GM12878 (cell line): ENCODE measurements around the gene FXYD4. TPM values are rescaled to one million over a fixed set of nuclear protein-coding genes. Genes with fewer than 3 reads are reported as not detected.

Experiments
- ATF2 ChIP-seq: IDR thresholded peaks from 2 replicates; pipeline ENCODE4 v1.6.1; 2012; ENCODE audit warnings: low read length, inconsistent platforms
- BCLAF1 ChIP-seq: fragments of 450-650 bp; IDR thresholded peaks from 2 replicates; pipeline ENCODE4 v1.6.1; 2017; ENCODE audit warnings: antibody characterized with exemption, mild to moderate bottlenecking, moderate library complexity
- BMI1 ChIP-seq: fragments of 450-650 bp; IDR thresholded peaks from 2 replicates; pipeline ENCODE4 v1.6.1; 2016; ENCODE audit warnings: mild to moderate bottlenecking, moderate library complexity, borderline replicate concordance
- ETV6 ChIP-seq, 2 experiments: fragments of 450-650 bp in 1 of 2; IDR thresholded peaks in 1 of 2; conservative IDR thresholded peaks in 1 of 2; 2 replicates each; pipeline ENCODE4 v1.6.1; 2014; ENCODE audit warnings: antibody characterized with exemption in 1 of 2, borderline replicate concordance in 1 of 2, low read depth in 1 of 2, mild to moderate bottlenecking in 1 of 2, moderate library complexity in 1 of 2
- FOS ChIP-seq: IDR thresholded peaks from 3 replicates; pipeline ENCODE4 v1.6.1; 2011; ENCODE audit warnings: borderline replicate concordance; ENCODE audit not compliant: insufficient read length; ENCODE audit errors: extremely low read depth
- FOXK2 ChIP-seq: fragments of 450-650 bp; IDR thresholded peaks from 2 replicates; pipeline ENCODE4 v1.6.1; 2017; ENCODE audit warnings: mild to moderate bottlenecking, moderate library complexity
- HDAC2 ChIP-seq: fragments of 200-600 bp; sonication (generic); IDR thresholded peaks from 2 replicates; pipeline ENCODE4 v1.6.1; 2017
- HSF1 ChIP-seq: fragments of 150-350 bp; IDR thresholded peaks from 2 replicates; pipeline ENCODE4 v1.6.1; 2014; ENCODE audit warnings: mild to moderate bottlenecking, low read depth, low read length
- KDM1A ChIP-seq: fragments of 200-600 bp; sonication (generic); IDR thresholded peaks from 2 replicates; pipeline ENCODE4 v1.6.1; 2016; ENCODE audit warnings: borderline replicate concordance
- MTA3 ChIP-seq: IDR thresholded peaks from 2 replicates; pipeline ENCODE4 v1.6.1; 2012; ENCODE audit warnings: low read length, inconsistent platforms, borderline replicate concordance
- NBN ChIP-seq: fragments of 450-650 bp; IDR thresholded peaks from 2 replicates; pipeline ENCODE4 v1.6.1; 2016
- NR2C2 ChIP-seq: IDR thresholded peaks from 2 replicates; pipeline ENCODE4 v1.6.1; 2011; ENCODE audit warnings: borderline replicate concordance, low read depth; ENCODE audit not compliant: control insufficient read depth, insufficient read length
- RAD51 ChIP-seq: fragments of 450-650 bp; IDR thresholded peaks from 2 replicates; pipeline ENCODE4 v1.6.1; 2016; ENCODE audit warnings: moderate library complexity, mild to moderate bottlenecking, inconsistent platforms
- REST ChIP-seq: IDR thresholded peaks from 2 replicates; pipeline ENCODE4 v1.6.1; 2012; ENCODE audit warnings: mild to moderate bottlenecking, low read depth, low read length
- SP1 ChIP-seq: IDR thresholded peaks from one replicate; pipeline ENCODE4 v1.6.1; 2011; ENCODE audit warnings: low read depth, low read length
- ZNF274 ChIP-seq: IDR thresholded peaks from one replicate; pipeline ENCODE4 v1.8.0; 2011; ENCODE audit not compliant: insufficient read length, insufficient read depth
- ZZZ3 ChIP-seq: IDR thresholded peaks from 2 replicates; pipeline ENCODE4 v1.6.1; 2011; ENCODE audit warnings: low read depth; ENCODE audit not compliant: control insufficient read depth, insufficient read length
- polyA plus RNA-seq, 11 experiments: library from polyadenylated mRNA; depleted of rRNA in 4 of 11; unstranded in 6 of 11; stranded (reverse) in 5 of 11; fragments of >200 nt; fragmentation: Nextera tagmentation in 4 of 11; fragmentation: Illumina TruSeq in 1 of 11; extraction: Ambion mirVana in 4 of 11; extraction: Trizol in 1 of 11; gene quantifications; 1 replicate in 1 of 11; 2 replicates in 10 of 11; pipeline versions ENCODE4 v1.2.1 to v1.2.3, GENCODE V29; 2011 to 2016; ENCODE audit warnings: inconsistent platforms in 2 of 11, missing spikeins in 2 of 11, low read depth in 1 of 11
- total RNA-seq, 4 experiments: library from RNA; depleted of rRNA in 3 of 4; stranded (reverse); fragments of >200 nt in 3 of 4; fragmentation: Illumina TruSeq in 1 of 4; extraction: Trizol in 1 of 4; gene quantifications; 2 replicates each; pipeline versions ENCODE4 v1.2.1 to v1.2.3, GENCODE V29; 2013 to 2021

Gene FXYD4
- total and polyA plus RNA-seq, 10 of the 15 experiments (the other 5 are each of a cell fraction or from before 2014, with no cell fraction given), result not detected

- TF ChIP-seq RAD51 (0 out of 2 replicates have a peak, but pooled peaks have one; percentile 26), SP1 (no peak), HDAC2 (no peak), HSF1 (no peak), FOXK2 (no peak), KDM1A (no peak), BMI1 (no peak), ZNF274 (no peak), BCLAF1 (no peak), REST (no peak), NBN (peak; percentile 57; the same call in 1 of the 2 replicates), FOS (no peak), NR2C2 (no peak), ZZZ3 (no peak), ETV6 (conservative IDR thresholded peaks at IDR 0.05 in 1 of 2, IDR thresholded peaks at IDR 0.05 in 1 of 2; ENCODE audit: borderline replicate concordance in 1 of 2, low read depth in 1 of 2) (no peak), MTA3 (no peak), ATF2 (no peak)
Observed at GRCh38 chr10:43420369-43421200, 49.1 kb downstream of the FXYD4 start (continued).
